Left colon (tissue), 2 donors: ENCODE measurements around the gene LHX3. TPM values are rescaled to one million over a fixed set of nuclear protein-coding genes. Genes with fewer than 3 reads are reported as not detected.

Source experiments
- ATAC-seq: fragments of 200-7000 bp; cut with Tn5 transposase; one replicate; pipeline ENCODE4 v1.9.1; 2020; ENCODE audit warnings: mild to moderate bottlenecking, moderate library complexity
- DNase-seq, 2 donors: peaks; one replicate each; pipeline ENCODE4 v3.0.0-alpha.2; 2020
- intact Hi-C, 2 donors: fragments of 100-400 bp; cut with DNase I in 1 of 2; cut with micrococcal nuclease in 1 of 2; formaldehyde crosslinking; loops; one replicate each; pipeline versions ENCODE4 v1.11.2 to v1.14.0; 2022; cut with DNase I, micrococcal nuclease
- total RNA-seq, 2 donors: library from RNA; stranded (reverse); fragmentation: NEBNext Ultra II Directional; extraction: Animal tissue kit (Norgen Biotek cat#: 25700); gene quantifications; one replicate each; pipeline ENCODE4 v1.2.1, GENCODE V29; 2021
- donor health status: DM: no; HTN: no; CAD: no.
- donor health status: DM: yes; HTN: yes; CAD: no.

Gene LHX3
- total RNA-seq, 2 donors from 2014 or later = not detected

DNA sequence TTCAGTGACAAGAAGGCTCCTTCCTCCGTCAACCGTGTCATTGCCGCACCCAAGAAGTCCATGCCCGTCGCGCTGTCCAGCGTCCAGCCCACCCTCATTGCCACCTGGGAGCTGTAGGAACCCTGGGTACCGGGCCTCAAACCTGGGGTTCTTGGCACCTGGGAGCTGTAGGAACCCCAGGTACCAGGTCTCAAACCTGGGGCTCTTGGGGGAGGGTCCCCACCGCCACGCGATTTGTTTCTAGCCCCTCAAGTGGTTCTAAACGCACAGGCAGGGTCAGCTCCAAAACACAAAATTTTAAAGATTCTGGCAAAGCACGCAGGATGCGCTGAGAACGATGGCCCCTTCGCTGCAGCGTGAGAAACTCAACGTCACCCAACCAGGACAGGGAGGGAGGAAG lies 17.7 kb downstream of the LHX3 start:
- DNase-seq = no peak
- intact Hi-C loops = no loop called here
- ATAC-seq = no peak

DNA sequence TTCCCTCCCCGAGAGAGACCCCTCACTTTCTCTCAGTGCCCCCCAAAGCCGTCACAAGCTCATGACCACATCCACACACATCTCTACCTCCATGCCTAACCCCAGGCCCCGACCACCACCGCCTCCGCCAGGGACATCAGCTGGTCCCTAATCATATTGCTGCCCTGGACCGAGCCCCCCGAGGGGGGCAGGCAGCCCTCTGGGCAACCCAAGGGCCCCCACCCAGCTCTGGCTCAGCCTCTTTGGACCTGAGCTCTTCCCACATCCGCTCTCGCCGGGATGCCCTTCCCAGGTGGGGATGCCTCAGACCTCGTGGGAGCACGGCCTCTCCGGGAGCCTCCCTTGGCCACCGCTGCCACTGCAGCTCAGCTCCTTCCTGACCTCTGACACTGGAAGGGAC lies 18.5 kb downstream of the LHX3 start:
- intact Hi-C loops = no loop called here
- no peak for DNase-seq
- ATAC-seq = no peak

DNA sequence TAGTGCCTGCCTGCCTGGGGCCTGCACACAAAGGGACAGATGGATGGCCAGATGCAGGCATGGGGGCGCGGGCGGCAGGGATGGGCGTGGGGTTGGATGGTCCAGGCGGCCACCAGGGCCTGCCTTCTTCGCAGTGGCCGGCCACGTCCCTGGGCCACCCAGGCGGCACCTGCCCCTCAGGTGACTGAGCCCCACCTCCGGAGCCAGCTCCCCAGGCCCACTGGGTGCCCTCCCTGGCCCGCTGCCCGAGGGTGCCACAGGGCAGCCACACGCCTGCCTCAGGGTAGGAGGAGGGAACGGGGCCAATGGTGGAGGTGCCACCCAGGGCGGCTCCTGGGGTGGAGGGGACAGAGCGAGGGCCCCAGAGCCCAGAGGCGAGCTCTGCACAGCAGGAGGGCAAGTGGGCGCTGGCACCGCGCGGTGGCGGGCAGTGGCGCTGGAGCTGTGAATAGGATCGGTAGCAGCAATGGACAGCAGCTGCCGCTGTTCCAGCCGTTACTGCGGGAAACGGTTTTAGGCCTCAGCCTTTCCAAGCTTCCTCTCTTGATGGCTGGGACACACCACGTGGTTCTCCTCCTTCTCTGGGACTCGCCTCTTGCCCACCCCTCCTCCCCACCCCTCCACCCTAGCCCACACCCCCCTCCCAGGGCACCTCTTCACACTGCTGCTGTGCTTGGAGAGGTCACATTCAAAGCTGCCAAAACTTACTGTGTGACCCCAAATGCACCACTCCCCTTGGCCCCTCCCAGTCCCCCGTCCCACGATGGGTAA lies 19.1 kb downstream of the LHX3 start:
- intact Hi-C loops = no loop called here
- DNase-seq (no peak), ATAC-seq (no peak)

DNA sequence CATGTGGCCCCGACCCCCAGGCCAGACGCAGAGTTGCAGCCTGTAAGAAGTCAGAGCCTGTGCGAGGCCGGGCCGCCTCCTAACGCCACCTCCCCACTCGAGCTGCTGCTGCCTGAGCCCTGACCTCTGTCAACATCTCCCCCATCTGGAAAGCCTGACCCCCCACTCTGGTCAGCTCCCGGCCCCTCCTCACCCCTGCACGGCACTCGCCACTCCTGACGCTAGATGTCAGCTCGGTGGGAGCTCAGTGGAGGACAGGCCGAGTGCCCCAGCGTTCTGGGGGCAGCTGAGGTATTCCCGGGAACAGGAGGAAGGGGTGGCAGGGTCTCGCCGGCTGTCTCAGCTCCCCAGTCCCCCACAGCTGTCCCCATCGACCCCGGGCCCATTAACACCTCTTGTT lies 19.9 kb downstream of the LHX3 start:
- DNase-seq = no peak
- ATAC-seq = no peak
- intact Hi-C loops = no loop called here

DNA sequence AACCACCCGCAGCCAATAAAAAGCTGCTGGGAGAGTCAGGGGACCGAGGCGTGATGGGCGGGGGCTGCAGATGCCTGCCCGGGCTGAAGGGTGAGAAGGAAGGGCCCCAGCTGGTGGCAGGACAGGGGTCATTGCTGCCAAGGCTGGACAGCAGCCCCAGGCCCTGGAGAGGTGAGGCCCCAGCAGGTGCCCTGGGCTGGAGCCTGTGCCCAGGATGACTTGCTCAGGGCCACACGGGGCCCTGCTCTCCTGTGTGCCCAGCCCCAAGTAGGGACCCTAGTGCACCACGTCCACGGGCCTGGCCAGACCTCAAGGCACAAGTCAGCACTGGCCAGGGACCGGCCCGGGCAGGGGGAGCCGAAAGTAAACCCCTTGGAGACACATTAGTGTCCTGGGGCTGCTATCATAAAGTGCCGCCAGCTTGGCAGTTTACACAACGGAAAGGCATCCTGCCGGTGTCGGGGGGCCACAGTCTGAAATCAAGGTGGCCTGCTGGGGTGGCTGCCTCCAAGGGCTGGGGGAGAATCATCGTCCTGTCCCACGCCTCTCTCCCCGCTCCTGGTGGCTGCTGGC lies 22.0 kb downstream of the LHX3 start:
- intact Hi-C loops = no loop called here
- ATAC-seq (no peak), DNase-seq (no peak)

DNA sequence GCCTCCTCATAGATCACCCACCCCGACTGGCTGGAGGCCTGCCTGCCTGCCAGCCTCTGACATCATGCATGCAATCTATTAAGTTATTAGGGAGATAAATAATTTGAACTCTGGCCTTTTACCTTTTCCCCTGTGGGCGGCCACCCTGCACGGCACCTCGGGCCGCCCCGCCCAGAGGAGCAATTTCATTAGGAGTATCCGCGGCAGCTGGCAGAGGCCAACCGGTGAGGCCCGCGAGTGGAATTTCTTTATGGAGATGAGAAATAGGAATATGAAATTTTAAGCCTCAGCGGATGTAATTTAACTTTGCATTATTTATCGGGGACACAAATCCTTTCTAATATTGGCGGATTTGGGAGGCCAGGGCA lies 22.5 kb downstream of the LHX3 start:
- no peak for DNase-seq
- no peak for ATAC-seq

DNA sequence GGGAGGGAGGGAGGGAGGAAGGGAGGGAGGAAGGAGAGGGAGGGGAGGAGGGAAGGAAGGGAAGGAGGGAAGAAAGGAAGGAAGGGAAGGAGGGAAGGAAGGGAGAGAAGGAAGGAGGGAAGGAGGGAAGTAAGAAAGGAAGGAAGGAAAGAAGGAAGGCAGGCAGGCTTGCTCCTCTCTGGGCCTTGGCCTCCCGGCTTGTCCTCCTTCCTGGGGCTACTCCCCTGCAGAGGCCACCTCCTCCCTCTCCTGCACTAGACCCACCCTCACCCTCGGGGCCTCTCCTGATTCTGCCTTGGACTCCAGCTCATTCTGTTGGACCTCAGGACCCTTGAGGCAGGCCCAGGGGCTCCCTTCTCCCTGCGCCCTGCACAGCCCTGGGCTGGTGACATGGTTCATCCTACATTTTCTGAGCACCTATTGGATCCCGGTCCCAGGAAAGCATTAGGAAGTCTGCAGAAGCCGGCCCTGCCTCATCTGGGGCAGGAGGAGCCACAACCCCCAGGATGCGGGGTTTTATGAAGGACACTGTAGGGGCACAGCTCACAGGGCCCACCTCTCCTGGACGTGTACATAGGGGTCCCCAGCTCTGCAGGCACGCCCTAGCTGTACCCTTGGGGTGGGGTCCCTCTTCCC lies 23.0 kb downstream of the LHX3 start:
- ATAC-seq (no peak), DNase-seq (no peak)
- intact Hi-C loops = no loop called here

More for the DNA sequence above, 22.5 kb downstream of the LHX3 start:
- intact Hi-C loops = no loop called here

DNA sequence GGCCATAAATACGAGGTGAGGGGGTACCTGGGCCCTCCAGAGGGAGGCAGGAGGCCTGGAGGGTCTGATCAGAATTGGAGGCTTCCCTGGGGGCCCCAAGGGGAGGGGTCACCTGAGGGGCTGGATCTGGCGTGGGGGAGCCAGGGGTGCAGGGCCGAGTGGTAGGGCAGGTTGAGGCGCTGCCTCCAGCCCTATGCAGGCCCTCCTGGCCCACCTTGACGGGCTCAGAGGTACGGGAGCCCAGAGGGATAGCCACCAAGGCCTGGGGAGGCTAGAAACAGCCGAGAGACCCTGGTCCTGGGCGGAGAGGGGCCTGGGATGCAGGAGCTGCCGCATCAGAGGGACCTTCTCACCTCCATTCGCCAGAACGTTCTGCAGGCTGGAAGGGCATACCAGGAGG lies 24.3 kb downstream of the LHX3 start:
- intact Hi-C loops = no loop called here
- DNase-seq (no peak), ATAC-seq (no peak)

DNA sequence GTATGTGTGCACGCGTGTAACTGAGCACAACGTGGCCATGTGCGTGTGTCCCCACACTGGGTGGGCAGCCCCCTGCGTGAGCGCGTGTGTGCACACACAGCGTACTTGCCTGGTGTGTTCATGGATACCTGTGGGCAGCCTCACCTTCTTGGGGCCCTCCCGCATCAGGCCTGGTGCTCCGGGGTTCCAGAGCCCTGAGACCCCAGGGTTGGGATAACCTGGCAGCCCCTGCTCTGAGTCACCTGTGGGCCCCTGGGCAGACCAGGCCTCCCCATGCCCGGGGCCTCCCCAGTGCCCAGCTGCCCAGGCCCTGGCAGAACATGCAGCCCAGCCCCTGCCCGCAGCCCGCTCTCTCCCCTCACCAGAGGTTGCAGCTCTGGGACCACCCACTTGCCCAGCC lies 25.2 kb downstream of the LHX3 start:
- DNase-seq (no peak), ATAC-seq (no peak)
- intact Hi-C loops = no loop called here

DNA sequence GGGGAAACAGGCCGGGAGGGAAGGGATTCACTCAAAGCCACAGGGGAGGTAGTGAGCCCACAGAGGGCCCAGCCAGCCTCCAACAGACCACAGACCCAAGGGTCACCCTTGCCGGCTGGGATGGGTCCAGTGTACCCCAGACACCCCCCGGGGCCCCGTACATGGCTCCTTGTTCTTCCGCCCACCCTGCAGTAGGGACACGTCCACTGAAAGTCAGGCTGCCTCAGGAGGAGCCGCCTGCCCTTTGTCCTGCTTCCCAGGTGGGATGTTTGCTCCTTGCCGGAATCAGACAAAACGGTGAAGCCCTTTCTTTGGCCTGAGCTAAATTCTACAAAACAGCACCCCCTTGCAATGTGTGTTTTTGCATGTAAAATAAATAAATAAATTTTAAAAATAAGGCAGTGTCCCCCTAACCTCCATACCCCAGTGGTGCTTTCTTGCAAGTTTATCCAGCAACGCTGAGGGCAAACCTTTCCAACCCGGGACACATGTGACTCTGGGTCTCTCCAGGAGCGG lies 25.8 kb downstream of the LHX3 start:
- DNase-seq = no peak
- intact Hi-C loops = no loop called here
- ATAC-seq = no peak

DNA sequence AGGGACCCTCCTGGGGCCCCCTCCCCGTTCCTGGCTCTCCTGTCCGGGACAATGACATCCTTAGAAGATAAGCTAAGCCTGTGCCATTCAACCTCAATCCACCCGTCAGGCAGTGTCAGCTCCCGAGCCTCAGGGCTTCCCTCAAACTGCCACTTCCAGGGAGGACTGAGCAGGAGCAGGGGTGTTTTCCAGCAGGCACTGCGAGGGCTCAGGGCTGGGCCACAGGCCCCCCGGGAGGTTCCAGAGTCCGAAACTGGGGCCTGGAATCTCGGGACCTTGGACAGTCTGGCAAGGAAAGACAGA lies 26.2 kb downstream of the LHX3 start:
- ATAC-seq (no peak), DNase-seq (no peak)
- intact Hi-C loops = no loop called here

DNA sequence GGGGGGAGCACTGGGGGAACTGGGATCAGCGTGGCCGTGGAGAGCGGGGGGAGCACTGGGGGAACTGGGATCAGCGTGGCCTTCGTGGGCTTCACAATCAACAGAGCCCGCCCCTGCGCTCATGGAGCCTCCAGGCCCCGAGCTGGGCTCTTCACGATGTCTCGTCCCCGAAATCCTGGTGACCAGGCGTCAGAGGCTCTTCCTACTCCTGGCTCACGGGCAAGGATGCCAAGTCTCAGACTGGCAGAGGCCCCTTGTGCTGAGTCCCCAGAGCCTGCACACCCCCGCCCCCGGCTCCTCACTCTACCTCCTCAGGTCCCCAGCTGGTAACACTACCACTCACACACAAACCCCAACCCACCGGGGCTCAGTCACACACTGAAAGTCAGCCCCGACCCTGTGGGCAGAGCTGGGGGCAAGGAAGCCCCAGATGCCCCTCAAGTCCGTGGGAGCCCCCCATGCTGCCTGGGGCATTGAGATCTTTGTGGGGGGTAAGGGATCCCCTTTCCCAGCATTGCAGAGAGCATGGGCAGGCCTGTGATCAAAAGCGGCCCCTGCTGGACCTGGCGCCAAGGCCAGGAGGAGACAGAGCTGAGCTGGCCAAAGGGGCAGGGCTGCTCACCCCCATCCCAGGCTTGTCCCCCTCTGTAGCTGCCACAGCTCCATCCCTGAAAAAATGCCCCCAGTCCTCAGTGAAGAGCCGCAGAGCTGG lies 26.7 kb downstream of the LHX3 start:
- intact Hi-C loops = no loop called here
- DNase-seq (no peak), ATAC-seq (no peak)

DNA sequence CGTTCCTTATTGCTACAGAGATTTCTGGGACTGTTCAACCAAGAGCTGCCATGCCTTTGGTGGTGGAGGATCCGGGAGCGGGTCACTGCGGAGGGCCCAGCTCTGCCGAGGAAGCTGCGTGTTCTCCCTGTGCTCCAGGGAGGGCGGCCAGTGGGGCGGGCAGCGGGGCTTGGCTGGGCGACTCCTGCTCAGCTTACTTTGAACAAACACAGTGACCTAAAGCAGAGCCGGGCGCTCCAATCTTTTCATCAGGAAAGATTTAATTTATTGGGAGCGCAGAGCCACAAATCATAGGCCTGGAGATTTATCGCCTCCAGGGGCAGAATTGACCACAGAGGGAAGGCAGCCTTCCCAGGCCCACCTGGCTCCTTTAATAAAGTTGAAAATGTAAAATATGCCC lies 27.7 kb downstream of the LHX3 start:
- intact Hi-C loops = no loop called here
- no peak for ATAC-seq
- no peak for DNase-seq

DNA sequence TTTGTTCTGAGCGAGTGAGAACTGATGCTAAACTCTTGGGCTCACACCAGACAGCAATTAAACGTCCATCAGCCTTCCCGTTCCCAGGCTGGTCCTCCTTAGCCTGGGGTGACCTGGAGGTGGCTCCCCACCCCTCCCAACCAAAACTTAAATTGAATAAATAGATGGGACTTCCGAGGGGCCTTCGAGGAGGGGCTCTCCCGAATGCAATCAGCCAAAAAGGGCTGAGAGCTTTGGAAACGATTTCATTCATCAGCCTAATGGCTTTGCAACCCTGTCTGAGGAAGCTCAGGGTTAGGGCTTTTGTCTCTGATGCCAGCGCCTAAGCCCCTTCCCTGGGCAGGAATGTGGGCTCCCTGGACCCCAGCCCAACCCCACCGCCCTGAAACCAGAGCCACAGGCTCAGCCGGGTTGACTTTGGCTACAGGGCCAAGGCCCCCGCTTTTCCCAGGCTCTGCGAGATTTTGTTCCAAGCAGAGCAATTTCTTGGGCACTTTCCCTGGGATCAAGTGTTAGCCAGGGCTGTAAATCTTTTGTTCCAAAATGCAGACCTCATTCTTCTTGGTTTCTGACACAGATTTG lies 29.2 kb downstream of the LHX3 start:
- no peak for ATAC-seq

DNA sequence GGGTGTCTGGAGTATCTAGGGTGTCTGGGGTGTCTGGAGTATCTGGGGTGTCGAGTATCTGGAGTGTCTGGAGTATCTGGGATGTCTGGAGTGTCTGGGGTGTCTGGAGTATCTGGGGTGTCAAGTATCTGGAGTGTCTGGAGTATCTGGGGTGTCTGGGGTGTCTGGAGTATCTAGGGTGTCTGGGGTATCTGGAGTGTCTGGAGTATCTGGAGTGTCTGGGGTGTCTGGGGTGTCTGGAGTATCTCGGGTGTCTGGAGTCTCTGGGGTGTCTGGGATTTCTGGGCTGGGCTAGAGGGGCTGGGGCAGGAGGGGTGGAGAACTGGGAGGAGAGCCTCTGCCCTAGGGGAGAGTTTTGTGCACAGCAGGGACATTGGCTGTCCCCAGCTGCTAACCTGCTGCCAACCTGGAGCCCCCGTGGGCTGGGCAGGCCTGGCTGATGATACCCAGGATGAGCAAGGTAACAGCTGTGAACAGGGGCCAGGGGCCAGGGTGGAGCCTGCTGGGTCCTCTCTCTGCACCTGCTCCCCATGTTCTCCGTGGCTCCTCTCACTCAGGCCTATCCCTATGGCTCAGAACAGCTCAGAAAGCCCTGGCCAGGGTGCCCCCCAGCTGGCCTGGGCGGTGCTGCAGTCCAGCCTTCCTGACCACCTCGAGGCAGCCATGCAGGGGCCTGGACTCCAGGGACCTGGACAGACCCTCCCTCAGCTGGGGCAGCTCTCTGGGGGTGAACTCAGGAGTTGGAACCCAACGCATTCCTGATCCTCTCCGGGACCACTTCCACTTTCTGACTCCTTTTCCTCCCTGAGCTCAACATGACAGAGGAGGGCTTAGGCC lies 29.9 kb downstream of the LHX3 start:
- intact Hi-C loops = no loop called here
- DNase-seq (no peak), ATAC-seq (no peak)

More for the DNA sequence above, 29.2 kb downstream of the LHX3 start:
- intact Hi-C loops = no loop called here
- DNase-seq = no peak

DNA sequence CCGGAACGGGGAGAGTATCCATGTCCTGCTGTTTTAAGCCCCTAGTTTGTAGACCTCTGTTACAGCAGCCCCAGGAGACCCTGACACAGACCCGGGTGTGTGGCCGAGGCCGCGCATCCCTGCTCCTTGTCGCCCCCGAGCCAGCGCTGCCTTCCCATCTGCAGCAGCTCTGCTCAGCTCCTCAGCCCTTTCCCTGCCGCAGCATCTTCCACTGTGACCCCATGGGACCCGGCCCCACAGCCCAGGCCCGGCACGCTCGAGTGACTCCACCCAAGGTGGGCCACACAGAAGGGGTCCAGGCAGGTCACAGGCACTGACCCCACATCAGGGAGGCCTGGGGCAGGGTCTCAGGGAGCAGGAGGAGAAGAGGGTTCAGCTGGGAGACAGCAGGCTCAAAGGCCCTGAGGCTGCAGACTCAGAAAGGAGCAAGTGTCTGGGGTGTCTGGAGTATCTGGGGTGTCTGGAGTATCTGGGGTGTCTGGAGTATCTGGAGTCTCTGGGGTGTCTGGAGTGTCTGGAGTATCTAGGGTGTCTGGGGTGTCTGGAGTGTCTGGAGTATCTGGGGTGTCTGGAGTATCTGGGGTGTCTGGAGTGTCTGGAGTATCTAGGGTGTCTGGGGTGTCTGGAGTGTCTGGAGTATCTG lies 31.2 kb downstream of the LHX3 start:
- ATAC-seq (no peak), DNase-seq (no peak)
- intact Hi-C loops = no loop called here

DNA sequence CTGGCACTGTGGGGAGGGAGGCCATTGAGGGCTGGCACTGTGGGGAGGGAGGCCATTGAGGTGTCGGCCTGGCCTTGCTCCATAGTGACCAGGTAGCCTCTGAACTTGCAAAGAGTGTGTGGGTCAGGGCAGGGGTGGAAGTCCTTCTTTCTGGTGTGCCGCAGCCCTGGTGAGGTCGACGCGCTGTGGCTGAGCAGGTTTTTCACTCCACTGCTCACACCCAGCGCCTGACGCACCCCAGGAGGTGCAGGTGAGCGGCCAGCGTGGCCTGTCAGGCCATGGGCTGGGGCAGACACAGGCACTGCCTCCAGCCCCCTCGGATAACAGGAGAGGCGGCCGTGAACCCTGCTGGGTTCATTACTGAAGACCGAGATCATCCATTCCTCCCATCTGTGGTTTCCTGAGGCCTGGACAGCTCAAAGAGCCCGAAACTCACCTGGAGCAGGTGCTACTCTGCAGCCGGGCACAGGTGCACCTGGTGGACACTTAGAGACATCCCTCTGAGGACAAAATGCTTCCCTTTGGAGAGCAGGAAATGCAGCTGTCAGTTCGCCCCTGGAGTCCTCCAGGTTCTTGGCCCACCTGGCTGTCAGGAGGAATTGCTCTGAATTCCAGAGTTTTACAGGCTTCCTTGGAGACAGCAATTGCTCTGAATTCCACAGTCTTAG lies 32.4 kb downstream of the LHX3 start:
- no peak for DNase-seq
- no peak for ATAC-seq
- intact Hi-C loops = no loop called here
